HG03432 (cell line): Measurements from ENCODE around the gene PLEKHA6.
"Not testable (repeated sequence)": the region's sequence is repeated elsewhere in the genome, so short reads cannot be mapped to it uniquely, and the experiment has no call there.

Experiments
- ATAC-seq: cut with Tn5 transposase; IDR thresholded peaks from one replicate; pipeline ENCODE4 v1.9.1; 2021; ENCODE audit warnings: mild to moderate bottlenecking, moderate library complexity; ENCODE audit not compliant: unreplicated experiment

The PLEKHA6 gene

DNA sequence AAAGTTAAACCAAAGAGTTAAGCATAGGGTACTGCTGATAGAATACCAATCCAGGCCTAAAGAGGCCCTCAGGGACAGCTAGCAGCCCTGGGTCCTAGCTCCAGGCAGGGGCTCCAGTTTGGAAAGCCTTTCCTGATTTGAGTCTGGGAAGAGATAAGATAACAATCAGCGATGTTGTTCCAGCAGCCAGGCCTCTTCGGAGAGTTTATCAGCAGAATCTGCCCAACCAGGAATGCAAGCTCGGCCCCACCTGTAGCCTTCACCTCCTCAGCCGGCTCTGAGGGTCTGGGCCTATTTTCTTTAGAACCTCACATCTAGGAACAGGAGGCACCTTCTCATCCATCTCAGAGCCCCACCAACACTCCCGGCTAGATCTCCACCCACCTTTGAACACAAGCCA lies 42.6 kb downstream of the PLEKHA6 start:
- ATAC-seq, result no peak

DNA sequence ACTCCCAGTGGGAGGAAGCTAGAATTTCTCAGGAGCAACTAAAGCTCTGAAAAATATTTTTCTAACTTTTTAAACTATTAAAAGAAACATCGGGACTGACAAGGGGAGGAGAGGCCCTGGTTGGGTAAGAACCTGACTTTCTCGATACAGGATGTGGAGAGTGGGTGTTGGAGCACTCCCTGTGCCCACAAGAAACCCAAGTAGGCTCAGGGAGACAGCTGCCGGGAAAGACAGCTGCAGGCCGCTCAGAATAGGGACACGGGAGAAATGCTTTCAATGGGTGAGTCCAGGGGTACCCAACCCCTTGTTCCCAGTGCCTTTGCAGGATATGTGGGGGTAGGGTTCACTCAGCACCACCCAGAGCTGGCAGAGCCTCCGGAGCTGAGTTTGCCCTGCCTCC lies 43.6 kb downstream of the PLEKHA6 start:
- no peak for ATAC-seq

DNA sequence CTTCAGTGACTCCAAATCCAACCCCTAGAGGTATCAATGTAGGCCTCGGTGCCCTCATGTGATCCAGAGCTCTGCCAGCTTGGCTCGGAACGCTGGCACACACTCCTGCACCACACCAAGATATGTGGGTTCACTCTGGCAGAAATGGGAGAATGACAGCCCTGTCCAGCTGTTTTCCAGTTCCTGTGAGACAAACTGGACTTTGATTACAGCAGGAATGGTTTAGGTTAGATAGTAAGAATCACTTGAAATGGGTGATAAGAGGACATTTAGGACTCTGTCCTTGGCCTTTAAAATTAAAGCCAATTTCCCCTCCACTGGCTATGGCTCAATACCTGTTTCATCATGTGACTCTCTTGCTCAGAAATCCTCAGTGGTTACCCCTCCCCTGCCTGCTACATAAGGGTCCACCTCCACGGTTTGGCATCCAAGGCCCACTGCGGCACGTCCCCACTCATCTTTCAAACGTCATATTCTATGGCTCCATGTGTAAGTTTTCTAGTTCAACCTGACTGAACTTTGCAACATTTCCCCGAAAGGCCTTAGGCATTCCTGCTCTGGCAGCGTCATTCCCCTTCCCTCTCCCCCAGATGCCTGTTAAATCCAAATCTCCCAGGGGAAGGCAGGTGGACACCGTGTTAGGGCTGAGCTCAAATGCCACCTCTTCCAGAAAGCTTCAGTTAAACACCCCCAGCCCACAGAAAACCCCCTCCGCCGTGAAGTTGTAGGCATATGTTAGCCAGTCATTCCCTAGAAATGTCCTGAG lies 44.7 kb downstream of the PLEKHA6 start:
- ATAC-seq, result no peak

DNA sequence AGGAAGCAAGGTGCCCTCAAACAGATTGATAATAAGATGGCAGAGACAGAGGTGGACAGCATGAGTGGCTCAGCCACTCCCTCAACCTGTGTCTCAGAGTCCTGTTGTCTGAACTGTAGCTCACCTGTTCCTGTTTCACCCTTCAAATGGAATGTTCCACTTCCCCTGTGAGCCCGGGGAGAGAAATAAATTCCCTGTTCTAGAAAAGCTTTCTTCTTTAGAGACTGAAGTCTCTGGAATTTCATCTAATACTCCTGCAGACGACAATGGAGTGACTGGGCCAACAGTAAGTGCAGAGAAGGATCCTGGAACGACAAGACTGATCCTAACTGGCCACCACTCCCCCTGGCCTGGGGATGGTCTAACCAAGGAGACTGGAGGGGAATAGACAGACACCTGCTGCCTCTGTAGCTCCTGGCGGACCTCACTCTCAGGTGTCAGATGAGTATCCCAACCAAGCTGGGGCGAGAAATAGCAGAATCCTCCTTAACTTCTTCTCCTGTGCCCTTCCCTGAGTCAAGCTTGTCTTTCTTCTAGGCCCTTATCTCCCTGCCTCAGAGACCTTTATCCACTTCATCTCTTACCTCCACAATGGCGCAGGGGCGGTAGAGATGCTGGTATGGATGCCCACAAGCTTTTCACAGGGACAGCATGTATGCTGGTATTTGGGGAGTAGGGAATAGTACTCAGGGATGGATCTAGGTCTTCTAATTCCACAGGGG lies 45.4 kb downstream of the PLEKHA6 start:
- no peak for ATAC-seq

DNA sequence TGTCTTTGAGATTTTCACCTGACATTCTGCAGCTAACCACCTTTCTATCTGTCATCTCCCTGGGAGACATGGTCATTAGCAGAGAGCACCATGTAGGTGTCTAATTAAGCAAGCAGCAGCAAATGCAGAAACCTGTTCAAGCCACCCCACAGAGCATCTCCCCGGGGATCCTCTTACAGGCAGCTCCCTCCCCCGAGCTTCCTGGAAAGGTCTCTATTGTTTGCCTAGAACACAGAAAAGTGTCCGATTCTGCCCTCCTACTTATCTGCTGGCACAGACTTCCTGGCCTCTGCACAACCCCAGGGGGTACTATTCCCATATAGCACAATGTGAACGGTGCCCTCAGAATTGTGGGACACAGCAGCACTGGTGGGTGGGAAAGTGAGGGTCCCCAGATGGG lies 46.1 kb downstream of the PLEKHA6 start:
- no peak for ATAC-seq

DNA sequence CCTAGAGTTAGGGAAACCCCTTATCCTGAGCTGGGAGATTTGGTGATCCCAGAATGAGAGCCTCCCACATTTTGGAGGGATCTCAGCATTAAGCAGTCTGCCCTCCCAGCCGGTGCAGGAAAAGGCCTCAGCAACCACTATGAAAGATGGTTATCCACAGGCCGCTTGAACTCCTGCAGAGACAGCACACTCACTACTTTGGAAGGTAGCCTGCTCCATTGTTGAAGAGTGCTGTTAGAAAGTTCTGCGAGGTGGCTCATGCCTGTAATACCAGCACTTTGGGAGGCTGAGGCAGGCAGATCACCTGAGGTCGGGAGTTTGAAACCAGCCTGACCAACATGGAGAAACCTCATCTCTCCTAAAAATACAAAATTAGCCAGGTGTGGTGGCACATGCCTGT lies 48.8 kb downstream of the PLEKHA6 start:
- ATAC-seq, result not testable (repeated sequence)

DNA sequence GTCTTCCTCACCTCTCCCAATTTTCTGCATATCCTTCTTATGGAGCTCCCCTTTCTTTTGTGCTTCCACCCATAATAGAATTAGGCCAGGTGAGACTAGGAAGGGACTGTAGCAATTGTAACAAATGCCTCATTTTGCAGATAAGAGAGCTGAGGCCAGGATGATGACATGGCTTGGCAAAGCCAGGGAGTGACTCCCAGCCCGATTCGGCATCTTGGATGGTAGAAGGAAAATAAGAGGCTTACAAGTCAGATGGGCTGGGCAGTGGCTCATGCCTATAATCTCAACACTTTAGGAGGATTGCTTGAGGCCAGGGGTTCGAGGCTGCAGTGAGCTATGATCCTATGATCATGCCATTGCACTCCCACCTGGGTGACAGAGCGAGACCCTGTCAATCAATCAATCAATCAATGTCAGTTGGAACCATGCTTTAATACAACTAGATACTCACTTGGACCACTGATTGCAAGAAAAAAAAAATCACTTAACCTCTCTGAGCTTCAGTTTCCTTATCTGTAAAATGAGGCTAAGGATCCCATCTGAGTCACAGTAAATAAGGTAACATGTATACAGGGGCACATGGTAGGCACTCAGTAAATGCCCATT lies 51.6 kb downstream of the PLEKHA6 start:
- ATAC-seq, result no peak

DNA sequence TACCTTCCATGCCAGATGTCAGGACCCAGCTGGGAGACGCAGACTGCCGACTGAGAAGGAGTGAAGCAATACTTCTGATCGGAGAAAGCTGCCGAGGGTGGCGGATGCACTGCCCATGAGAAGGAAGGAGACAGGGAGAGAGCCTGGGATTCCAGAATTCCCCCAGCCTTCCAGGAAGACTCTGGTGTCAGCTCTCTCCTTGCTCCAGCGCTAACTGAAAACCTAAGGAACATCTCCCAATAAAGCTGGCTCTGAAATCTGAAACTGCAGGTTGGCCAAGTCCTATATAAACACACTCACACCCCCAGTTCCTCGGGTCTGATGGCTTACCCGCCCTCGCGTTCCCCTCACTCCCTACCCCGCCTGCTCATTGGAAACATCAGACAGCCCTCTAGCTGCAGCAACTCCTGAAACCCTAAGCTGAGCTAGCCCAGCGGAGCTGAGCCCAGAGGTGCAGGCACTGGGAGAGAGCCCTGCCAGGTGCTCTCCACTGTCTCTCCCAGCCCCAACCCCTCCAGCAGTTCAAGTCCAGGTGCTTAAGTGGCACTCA lies 52.3 kb downstream of the PLEKHA6 start:
- no peak for ATAC-seq

DNA sequence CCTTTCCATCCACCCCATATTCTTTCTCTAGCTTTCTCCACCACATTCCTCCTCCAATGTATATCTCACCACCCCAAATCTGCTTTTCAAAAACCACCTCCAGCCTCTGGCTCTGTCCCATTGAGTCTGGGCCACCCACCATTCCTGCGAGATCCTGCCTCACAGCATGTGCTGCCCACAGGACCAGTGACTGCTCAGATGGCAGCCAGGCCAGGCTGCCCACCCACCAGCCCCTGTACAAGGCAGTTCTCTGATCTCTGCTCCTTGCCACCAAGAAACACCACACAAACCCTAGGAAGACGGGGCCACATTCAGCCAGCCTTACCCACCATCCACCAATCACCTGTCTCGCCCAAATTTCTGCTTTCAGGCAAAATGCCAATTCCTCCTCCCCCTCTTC lies 53.7 kb downstream of the PLEKHA6 start:
- ATAC-seq, result no peak

DNA sequence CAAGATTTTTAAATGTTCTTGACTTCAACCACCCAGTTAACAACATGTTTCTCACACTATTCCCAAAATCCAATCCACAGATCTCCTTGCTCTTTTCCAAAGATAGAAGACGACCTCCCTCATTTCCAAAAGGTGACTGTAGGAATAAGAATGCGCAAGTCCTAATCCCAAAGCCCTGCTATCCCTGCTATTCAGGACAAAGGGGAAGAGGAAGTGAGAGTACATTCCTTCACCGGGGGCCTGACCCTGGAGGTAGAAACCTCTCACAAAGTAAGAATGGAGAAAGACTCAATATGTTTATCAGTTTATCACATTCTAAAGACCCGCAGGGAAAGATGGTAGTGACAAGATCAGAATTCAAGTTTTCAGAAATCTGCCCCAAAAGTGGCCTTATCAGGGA lies 55.7 kb downstream of the PLEKHA6 start:
- no peak for ATAC-seq

DNA sequence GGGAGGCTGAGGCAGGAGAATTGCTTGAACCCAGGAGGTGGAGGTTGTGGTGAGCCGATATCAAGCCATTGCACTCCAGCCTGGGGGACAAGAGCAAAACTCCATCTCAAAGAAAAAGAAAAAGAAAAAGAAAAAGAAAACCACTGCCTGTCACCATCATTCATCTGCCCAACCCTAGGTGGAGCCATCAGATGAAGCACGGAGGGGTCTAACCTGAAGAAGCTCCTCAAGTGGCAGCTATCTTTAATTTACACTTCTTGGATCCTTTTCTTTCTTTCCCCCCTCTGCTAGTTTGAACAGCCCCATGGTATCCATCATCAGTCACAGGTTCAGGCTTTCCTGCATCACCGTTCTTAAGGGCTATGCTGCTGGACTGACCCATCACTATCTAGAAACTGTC lies 57.0 kb downstream of the PLEKHA6 start:
- ATAC-seq, result no peak

DNA sequence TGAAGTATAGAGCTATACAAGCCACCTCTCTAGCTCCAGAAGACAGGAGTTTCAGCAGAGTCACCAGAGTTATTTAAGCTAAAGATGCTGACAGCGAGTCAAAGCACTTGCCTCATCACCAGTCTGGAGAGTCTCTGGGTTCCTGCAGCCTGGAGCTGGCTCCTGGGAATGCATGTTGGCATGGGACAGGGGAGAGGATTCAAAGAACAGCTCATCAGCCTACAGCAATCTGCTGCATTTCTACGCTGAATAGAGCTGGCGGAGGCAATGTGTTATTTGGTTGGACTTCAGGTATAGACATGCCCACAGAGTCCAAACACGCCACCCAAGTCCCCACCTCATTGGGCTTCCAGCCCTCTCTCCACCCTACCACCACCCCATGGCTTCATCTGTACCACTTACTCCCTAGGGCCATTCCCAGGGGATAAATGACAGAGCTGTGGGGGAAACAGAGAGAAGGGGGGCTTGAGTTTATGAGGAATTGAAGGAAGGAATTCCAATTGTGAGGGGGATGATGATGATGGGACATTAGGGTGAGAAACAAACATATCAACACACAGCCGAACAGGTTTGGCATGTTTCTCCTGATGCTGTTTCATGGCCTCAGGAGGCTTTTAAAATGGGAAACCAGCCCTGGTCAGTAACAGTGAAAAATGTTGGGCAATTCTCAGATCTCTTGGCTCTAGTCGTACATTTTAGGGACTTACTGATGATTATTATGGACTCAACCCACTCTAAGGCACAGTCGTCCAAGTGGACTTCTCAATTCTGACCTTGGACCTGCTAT lies 58.4 kb downstream of the PLEKHA6 start:
- ATAC-seq, result no peak

DNA sequence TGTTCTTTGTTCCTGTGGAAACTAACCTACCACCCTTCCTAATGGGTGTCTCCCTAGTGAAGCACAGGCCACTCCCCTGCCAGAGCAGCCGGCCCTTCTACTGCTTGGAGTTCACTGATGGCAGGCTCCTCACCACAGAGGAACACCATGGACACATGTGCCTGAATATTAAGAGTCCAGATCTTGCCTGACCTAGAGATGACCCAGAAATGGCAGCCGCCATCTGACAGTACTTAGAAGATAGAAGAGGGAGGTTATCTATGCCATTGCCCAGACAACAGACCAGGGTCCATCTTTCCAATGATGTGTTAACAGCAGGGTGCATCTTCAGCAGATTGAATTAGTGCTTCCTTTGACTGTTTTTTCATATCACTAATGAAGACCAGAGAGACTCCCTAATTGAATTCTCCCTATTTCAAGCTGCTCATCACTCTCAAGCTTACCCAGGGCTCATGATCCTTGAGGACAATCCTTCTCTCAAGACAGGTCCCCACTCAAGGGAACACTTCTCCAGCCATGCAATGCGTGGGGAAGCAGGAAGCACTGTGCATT lies 59.8 kb downstream of the PLEKHA6 start:
- no peak for ATAC-seq

DNA sequence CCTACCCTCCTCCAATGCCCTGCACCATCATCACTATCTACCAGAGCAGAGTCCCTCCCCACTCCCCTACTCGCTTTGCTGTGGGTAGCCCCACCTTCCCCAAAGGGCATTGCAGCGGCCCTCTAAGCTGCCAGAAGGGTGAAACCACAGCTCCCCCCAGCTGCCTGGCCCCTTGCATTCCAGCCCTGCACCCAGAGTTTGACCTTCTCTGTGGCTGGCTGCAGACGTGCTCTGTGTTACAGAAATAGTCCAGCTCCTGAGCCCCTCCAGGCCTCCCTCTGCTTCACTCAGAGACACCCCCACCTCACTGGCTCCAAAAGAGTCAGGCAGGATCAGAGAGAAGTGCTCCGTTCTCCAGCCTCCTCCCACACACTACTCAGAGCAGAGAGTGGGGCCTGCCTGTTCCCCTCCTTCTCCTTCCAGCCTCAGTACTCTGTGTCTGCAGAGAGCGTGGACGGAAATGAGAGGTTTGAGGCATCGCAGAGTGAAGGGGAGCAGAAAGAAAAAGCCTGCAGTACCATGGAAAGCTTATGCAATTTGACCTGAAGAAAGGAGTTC lies 63.2 kb downstream of the PLEKHA6 start:
- no peak for ATAC-seq

DNA sequence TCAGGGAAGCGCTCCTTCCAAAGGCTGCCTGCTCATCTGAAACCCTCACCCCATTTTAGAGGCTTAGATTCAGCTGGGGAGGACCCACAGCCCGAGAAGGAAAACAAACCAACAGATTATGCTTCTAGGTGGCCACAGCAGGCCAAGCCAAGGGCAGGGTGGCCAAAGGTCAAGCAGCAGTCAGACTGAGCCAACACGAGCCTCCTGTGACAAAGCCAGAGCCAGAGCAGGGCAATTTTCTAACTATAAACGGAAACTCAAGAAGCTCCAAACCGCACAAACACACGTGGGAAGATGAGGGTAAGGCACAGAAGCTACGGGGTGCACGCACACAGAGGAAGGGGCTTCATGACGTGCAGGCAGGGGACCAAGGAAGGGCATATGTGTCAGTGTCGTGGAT lies 64.1 kb downstream of the PLEKHA6 start:
- ATAC-seq, result no peak

DNA sequence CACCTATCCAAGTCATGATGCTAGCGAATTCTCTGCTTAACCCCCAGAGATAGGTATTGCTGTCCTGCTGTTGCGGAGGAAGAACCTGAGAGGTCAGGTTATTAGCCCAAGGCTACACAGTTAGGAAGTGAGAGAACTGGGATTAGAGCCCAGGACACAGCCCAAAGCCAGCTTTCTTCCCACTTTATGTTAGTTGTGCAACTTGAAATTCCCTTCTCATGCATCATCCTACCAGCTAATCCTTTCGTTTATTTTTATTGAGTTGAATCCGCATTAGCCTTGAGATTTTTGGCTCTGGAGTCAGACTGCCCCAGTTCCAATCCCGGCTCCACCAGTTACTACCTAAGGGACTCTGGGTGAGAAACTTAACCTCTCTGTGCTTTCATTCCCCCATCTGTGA lies 65.4 kb downstream of the PLEKHA6 start:
- ATAC-seq, result no peak

DNA sequence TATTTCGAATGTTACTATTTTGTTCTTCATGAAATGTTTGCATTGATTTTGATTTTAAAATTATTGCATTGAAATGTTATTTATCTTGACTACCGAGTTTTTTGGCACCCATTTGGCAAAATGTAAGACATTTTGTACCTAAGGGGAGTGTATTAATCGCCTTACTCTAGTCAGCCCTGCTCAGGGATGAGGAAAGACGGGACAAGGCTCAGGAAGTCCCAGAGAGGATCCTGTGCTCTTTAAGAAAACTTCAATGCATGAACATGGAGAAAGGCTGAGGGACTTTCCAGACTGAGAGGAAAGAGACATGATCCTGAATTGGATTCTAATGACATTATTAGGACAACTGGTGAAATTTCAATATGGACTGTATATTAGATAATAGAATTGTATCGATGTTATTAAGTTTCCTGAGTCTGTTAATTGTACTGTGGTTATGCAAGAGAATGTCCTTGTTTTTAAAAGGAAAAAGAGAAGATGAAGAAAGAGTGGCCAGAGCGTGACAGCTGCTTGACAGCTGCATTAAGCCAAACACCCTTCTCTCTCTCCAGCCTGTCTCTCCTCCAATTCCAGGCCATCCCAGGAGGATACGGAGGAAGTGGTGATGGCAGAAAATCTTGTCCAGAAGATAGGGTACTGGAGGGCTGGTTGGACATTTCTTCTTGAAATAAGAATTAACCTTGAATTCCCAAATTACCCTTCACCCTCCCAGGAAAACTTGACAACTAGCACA lies 66.0 kb downstream of the PLEKHA6 start:
- ATAC-seq, result no peak

DNA sequence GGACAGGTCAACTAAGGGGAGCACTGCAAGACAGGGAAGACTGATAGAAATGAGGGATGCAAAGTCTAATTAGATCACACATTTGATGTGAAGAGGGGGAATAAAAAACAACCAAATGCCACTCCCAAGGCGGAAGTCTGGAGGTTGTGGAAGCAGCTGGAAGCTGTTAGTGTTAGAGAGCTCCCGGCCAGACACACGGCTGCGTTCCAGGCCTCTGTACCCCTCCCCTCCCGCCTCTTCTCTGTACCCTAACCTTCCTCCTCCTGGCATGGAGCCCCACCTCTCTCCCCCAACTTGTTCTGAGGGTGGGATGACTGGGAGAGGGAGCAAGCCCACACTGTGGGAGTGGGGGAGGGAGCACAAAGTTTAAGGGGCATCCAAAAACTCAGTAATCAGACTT lies 67.0 kb downstream of the PLEKHA6 start:
- no peak for ATAC-seq

DNA sequence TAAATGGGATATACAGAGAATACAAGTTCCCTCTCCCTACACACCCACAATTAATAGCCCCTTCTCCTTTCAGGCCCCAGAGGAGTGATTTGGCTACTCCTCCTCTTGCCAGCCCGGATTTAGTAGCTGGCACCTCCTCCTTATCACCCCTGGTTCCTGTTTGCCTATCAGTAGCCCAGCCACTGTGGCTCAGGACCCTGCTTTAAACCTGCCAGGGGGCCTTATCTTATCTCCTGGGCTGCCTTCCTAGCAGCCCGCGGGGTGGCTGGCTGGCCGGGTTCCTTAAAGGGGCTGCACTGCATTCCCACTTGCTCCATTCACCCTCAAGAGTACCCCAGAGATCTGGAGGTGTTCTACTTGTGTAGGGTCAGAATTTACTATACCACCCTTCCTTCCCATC lies 70.4 kb downstream of the PLEKHA6 start:
- no peak for ATAC-seq
